ENCODE results near the gene FOXE3. TPM values are rescaled to one million over a fixed set of nuclear protein-coding genes. Genes with fewer than 3 reads are reported as not detected.

FOXE3 gene
- total RNA-seq, 4 donors from 2014 or later = not detected

- H3K4me3 ChIP-seq (ENCODE audit: low read depth, poor library complexity, severe bottlenecking) = no peak overlapping the region
- 61 to 62% methylated on average over 5 to 6 of the region's 6 CpGs for WGBS, 2 donors
- intact Hi-C loops (cut with DNase I; ENCODE audit: low total_unique reads) = loop anchor here (10.0 kb wide), 1 partner anchor 139 kb away; no protein-coding TSS in a partner anchor
- no peak for DNase-seq (ENCODE audit: low spot score in 2 of 2)
- TF ChIP-seq CTCF (IDR thresholded peaks at IDR 0.05) (no peak), POLR2A (IDR thresholded peaks at IDR 0.05) (no peak)
Measured at GRCh38 chr1:47435506-47436303, 19.6 kb downstream of the FOXE3 start.

GRCh38 chr1:47436304-47436978 lies 20.4 kb downstream of the FOXE3 start:
- H3K4me3 ChIP-seq (ENCODE audit: low read depth, poor library complexity, severe bottlenecking) = no peak overlapping the region
- WGBS, 2 donors = 5% methylated on average over 23 of the region's 23 CpGs
- DNase-seq (ENCODE audit: low spot score in 2 of 2) = peak; percentile 68 to 96
- intact Hi-C loops (cut with DNase I; ENCODE audit: low total_unique reads) = loop anchor here (10.0 kb wide), 1 partner anchor 138 kb away; no protein-coding TSS in a partner anchor
- no peak for TF ChIP-seq CTCF (IDR thresholded peaks at IDR 0.05)
- TF ChIP-seq POLR2A (IDR thresholded peaks at IDR 0.05) = no peak

- WGBS, 2 donors = 1 to 2% methylated on average over 32 to 36 of the region's 46 CpGs
- DNase-seq (ENCODE audit: low spot score in 2 of 2) = no peak
- peak overlapping the region; percentile 38 for H3K4me3 ChIP-seq (ENCODE audit: low read depth, poor library complexity, severe bottlenecking)
- intact Hi-C loops (cut with DNase I; ENCODE audit: low total_unique reads) = loop anchor here (10.0 kb wide), 1 partner anchor 138 kb away; no protein-coding TSS in a partner anchor
- TF ChIP-seq POLR2A (IDR thresholded peaks at IDR 0.05) (no peak), CTCF (IDR thresholded peaks at IDR 0.05) (no peak)
Measured at GRCh38 chr1:47436979-47437446, 20.9 kb downstream of the FOXE3 start.

DNA sequence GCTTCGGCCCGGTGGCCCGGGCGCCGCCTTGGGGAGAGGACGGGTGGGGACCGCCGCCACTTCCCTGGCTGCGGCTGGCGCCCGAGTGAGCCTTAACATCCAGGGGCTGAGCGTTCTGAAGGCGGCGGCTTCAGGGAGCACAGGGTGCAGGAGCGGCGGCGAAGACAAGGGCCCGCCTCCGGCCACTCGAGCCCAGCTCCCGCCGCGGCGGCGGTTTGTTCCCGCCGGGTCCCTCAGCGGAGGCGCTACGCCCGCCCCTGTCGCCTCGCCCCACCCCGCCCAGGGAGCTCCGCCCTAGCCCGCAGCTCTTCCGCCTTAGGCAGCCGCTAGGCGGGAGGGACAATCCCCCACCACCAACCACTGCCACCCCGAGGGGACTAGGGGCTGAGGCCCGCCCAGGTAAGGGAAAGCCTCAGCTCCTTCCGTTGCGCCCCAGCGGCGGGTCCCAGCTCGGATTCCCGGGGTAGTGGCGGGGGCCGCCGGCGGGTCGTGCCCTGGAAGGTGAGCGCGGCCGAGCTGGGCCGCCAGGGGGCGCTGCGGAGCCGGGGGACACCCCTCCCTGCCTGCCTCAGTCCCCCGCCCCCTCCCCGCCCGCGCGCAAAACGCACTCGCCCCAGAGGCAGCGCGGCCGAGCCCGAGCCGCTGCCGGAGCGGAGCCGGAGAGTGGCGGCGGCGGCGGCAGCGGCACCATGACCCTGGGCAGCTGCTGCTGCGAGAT lies 21.5 kb downstream of the FOXE3 start, which contains the start of gene FOXD2:
Gene FOXD2, plus strand, starts transcription at position 598 of the 718 bp plus-strand sequence. Its CDS starts 92 bp downstream, at position 690.
- intact Hi-C loops (cut with DNase I; ENCODE audit: low total_unique reads) = loop anchor here (10.0 kb wide), 1 partner anchor 137 kb away; no protein-coding TSS in a partner anchor
- WGBS, 2 donors = 1% methylated on average over 30 to 45 of the region's 80 CpGs

More for the DNA sequence above, 21.5 kb downstream of the FOXE3 start, which contains the start of gene FOXD2:
- DNase-seq (ENCODE audit: low spot score in 2 of 2) = peak; percentile 56 to 96
- no peak for TF ChIP-seq POLR2A (IDR thresholded peaks at IDR 0.05)
- peak in 2 of 3 donors; percentile 57 to 59 for TF ChIP-seq CTCF (IDR thresholded peaks at IDR 0.05)
- peak within 1 kb of the TSS; percentile 38 for H3K4me3 ChIP-seq (ENCODE audit: low read depth, poor library complexity, severe bottlenecking)
